Gastrocnemius medialis (tissue), 4 donors: ENCODE results near the gene NCF4. TPM values are rescaled to one million over a fixed set of nuclear protein-coding genes. Genes with fewer than 3 reads are reported as not detected.

ENCODE experiments used
- ATAC-seq, 2 donors: fragments of 150-250 bp; one replicate each; pipeline ENCODE4 v1.9.1; 2016
- DNase-seq, 2 donors: peaks; one replicate each; pipeline ENCODE4 v3.0.0-alpha.2; 2019
- H3K27ac ChIP-seq, 4 donors: fragments of 200-600 bp; sonication (generic); 1 replicate in 1 of 4; 2 replicates in 3 of 4; pipeline ENCODE4 v1.5.1; 2016 to 2018; ENCODE audit warnings: mild to moderate bottlenecking in 2 of 4, moderate library complexity in 1 of 4
- H3K27me3 ChIP-seq, 3 donors: fragments of 200-600 bp; sonication (generic) in 2 of 3; 1 replicate in 1 of 3; 2 replicates in 2 of 3; pipeline versions ENCODE4 v1.5.1 to v1.6.0; 2016 to 2019; ENCODE audit warnings: mild to moderate bottlenecking in 1 of 3, moderate library complexity in 1 of 3
- H3K36me3 ChIP-seq, 2 donors: fragments of 200-600 bp; sonication (generic) in 1 of 2; one replicate each; pipeline ENCODE4 v1.5.1; 2017 to 2018
- H3K4me1 ChIP-seq, 2 donors: fragments of 200-600 bp; sonication (generic) in 1 of 2; one replicate each; pipeline ENCODE4 v1.5.1; 2016 to 2017; ENCODE audit warnings: mild to moderate bottlenecking in 2 of 2
- H3K4me3 ChIP-seq, 4 donors: fragments of 200-600 bp; sonication (generic) in 3 of 4; 1 replicate in 1 of 4; 2 replicates in 3 of 4; pipeline ENCODE4 v1.5.1; 2016 to 2019; ENCODE audit warnings: mild to moderate bottlenecking in 2 of 4
- H3K9me3 ChIP-seq, 3 donors: fragments of 200-600 bp; sonication (generic) in 2 of 3; 1 replicate in 1 of 3; 2 replicates in 2 of 3; pipeline ENCODE4 v1.5.1; 2016 to 2019
- POLR2A ChIP-seq, 2 donors: fragments of 450-650 bp; IDR thresholded peaks; one replicate each; pipeline ENCODE4 v1.6.1; 2017; ENCODE audit warnings: antibody characterized with exemption in 2 of 2, mild to moderate bottlenecking in 2 of 2, moderate library complexity in 2 of 2
- in situ Hi-C, 4 donors: fragments of 200-750 bp; cut with MboI; loops; one replicate each; pipeline versions ENCODE4 v1.15.0 to v1.8.0; 2017; ENCODE audit warnings: low sequenced_read_pairs in 4 of 4
- intact Hi-C: fragments of 100-400 bp; cut with DNase I; formaldehyde crosslinking; loops from one replicate; pipeline ENCODE4 v1.15.1; 2023; ENCODE audit warnings: low total_unique reads
- total RNA-seq, 4 donors: library from RNA; depleted of rRNA; stranded (reverse); fragments of >200 nt; gene quantifications; one replicate each; pipeline versions ENCODE4 v1.1.0 to v1.2.3, GENCODE V29; 2016
- TF ChIP-seq, protein P1 (sequence below), 5 experiments: fragments of 450-650 bp in 3 of 5; fragments of 200-600 bp in 2 of 5; sonication (generic) in 2 of 5; IDR thresholded peaks in 4 of 5; conservative IDR thresholded peaks in 1 of 5; 1 replicate in 4 of 5; 2 replicates in 1 of 5; pipeline ENCODE4 v1.5.1; 2016 to 2019; ENCODE audit warnings: antibody characterized with exemption in 5 of 5, mild to moderate bottlenecking in 3 of 5, moderate library complexity in 3 of 5

The NCF4 gene
- total RNA-seq, 4 donors from 2014 or later, result 1.8 to 5.5 (median 2.9) TPM

DNA sequence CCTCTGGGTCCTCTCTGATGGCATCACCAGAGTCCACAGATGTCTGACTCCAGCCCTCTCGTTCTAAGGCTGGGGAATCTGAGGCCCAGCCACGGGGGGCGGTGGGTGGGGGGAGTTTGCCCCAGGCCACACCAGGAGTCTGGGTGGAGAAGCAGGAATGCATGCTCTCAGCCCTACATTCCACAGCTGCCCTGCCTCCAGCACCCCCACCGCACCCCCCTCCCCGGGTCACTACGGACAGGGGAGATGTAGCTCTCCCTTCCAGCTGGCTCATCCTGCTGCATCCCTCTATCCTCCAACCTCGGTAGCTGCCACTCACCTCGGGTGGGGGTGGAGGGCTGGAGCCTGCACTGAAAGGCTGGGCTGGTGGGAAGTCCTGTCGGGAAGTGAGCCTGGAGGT, 41.7 kb upstream of the NCF4 start:
- no peak overlapping the region for H3K4me3 ChIP-seq
- in situ Hi-C loops (no loop called here), intact Hi-C loops (no loop called here)
- TF ChIP-seq, protein P1, sequence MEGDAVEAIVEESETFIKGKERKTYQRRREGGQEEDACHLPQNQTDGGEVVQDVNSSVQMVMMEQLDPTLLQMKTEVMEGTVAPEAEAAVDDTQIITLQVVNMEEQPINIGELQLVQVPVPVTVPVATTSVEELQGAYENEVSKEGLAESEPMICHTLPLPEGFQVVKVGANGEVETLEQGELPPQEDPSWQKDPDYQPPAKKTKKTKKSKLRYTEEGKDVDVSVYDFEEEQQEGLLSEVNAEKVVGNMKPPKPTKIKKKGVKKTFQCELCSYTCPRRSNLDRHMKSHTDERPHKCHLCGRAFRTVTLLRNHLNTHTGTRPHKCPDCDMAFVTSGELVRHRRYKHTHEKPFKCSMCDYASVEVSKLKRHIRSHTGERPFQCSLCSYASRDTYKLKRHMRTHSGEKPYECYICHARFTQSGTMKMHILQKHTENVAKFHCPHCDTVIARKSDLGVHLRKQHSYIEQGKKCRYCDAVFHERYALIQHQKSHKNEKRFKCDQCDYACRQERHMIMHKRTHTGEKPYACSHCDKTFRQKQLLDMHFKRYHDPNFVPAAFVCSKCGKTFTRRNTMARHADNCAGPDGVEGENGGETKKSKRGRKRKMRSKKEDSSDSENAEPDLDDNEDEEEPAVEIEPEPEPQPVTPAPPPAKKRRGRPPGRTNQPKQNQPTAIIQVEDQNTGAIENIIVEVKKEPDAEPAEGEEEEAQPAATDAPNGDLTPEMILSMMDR (IDR thresholded peaks at IDR 0.05 in 4 of 5, conservative IDR thresholded peaks at IDR 0.05 in 1 of 5), result no peak
- no peak for TF ChIP-seq POLR2A (IDR thresholded peaks at IDR 0.05)
- no peak overlapping the region for H3K27ac ChIP-seq
- peaks cover 3 to 6% of the 10 kb centered on the region in 2 donors for H3K4me1 ChIP-seq
- DNase-seq (no peak), ATAC-seq (no peak)
- H3K9me3 ChIP-seq, result no peaks in the 10 kb centered on the region
- peaks cover 42 to 62% (median 54%) of the 10 kb centered on the region in 3 donors for H3K27me3 ChIP-seq
- H3K36me3 ChIP-seq, result no peaks in the 10 kb centered on the region

GRCh38 chr22:36822581-36822980, 38.2 kb upstream of the NCF4 start:
- no peak for ATAC-seq
- DNase-seq, result no peak
- Histone ChIP-seq H3K36me3 (no peaks in the 10 kb centered on the region), H3K4me3 (no peak overlapping the region), H3K27ac (no peak overlapping the region), H3K27me3 (peaks cover 19 to 38% (median 27%) of the 10 kb centered on the region in 3 donors), H3K4me1 (no peaks in the 10 kb centered on the region), H3K9me3 (no peaks in the 10 kb centered on the region)
- TF ChIP-seq, protein P1 (IDR thresholded peaks at IDR 0.05 in 4 of 5, conservative IDR thresholded peaks at IDR 0.05 in 1 of 5), result no peak
- no peak for TF ChIP-seq POLR2A (IDR thresholded peaks at IDR 0.05)
- in situ Hi-C loops, result no loop called here
- intact Hi-C loops, result no loop called here

GRCh38 chr22:36823186-36823839, 37.5 kb upstream of the NCF4 start:
- in situ Hi-C loops (no loop called here), intact Hi-C loops (no loop called here)
- TF ChIP-seq POLR2A (IDR thresholded peaks at IDR 0.05), result no peak
- TF ChIP-seq, protein P1 (IDR thresholded peaks at IDR 0.05 in 4 of 5, conservative IDR thresholded peaks at IDR 0.05 in 1 of 5), result no peak
- Histone ChIP-seq H3K27ac (no peak overlapping the region), H3K36me3 (no peaks in the 10 kb centered on the region), H3K9me3 (no peaks in the 10 kb centered on the region), H3K4me1 (no peaks in the 10 kb centered on the region), H3K4me3 (no peak overlapping the region), H3K27me3 (peaks cover 11 to 31% (median 20%) of the 10 kb centered on the region in 3 donors)
- DNase-seq (no peak), ATAC-seq (no peak)

- H3K36me3 ChIP-seq, result no peaks in the 10 kb centered on the region
- no peaks in the 10 kb centered on the region for H3K9me3 ChIP-seq
- ATAC-seq, result no peak
- H3K4me1 ChIP-seq, result no peaks in the 10 kb centered on the region
- in situ Hi-C loops, result no loop called here
- TF ChIP-seq, protein P1 (IDR thresholded peaks at IDR 0.05 in 4 of 5, conservative IDR thresholded peaks at IDR 0.05 in 1 of 5), result no peak
- TF ChIP-seq POLR2A (IDR thresholded peaks at IDR 0.05), result no peak
- peaks cover 0 to 19% (median 6%) of the 10 kb centered on the region in 3 donors for H3K27me3 ChIP-seq
- no peak overlapping the region for H3K27ac ChIP-seq
- H3K4me3 ChIP-seq, result no peak overlapping the region
- intact Hi-C loops, result no loop called here
- no peak for DNase-seq
These were observed 36.2 kb upstream of the NCF4 start for GRCh38 chr22:36824655-36825054.

DNA sequence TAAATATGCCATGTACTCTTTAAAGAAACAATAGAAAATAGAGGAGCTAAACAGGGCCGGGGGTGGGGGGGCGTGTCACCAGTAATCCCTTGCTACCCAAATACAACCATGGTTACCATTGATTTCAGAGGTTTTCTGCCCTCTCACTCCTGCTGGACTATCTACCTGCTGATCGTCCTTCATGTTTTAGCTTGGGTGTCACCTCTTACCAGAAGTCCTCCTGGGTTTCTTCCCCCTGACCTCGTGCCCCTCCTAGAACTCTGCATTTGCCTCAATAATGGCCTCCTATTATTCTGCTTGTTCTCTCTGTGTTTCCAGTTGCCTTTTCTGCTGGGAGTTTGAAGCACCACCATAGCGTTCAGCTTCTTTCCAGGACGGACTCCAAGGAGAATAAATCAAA, 34.5 kb upstream of the NCF4 start:
- H3K27me3 ChIP-seq, result peaks cover 0 to 8% (median 0%) of the 10 kb centered on the region in 3 donors
- H3K4me1 ChIP-seq, result no peaks in the 10 kb centered on the region
- no peak for TF ChIP-seq POLR2A (IDR thresholded peaks at IDR 0.05)
- TF ChIP-seq, protein P1 (IDR thresholded peaks at IDR 0.05 in 4 of 5, conservative IDR thresholded peaks at IDR 0.05 in 1 of 5), result no peak
- intact Hi-C loops (no loop called here), in situ Hi-C loops (no loop called here)
- H3K27ac ChIP-seq, result no peak overlapping the region
- DNase-seq (no peak), ATAC-seq (no peak)
- no peak overlapping the region for H3K4me3 ChIP-seq
- H3K36me3 ChIP-seq, result no peaks in the 10 kb centered on the region
- H3K9me3 ChIP-seq, result no peaks in the 10 kb centered on the region
